HAP-1 (cell line): ENCODE results near the gene HSPB7.

Experiments used
- DNase-seq, 2 experiments: peaks; one replicate each; pipeline ENCODE4 v3.0.0-alpha.2; 2016 to 2020; ENCODE audit warnings: low spot score in 2 of 2
- H3K27me3 ChIP-seq: fragments of 250-450 bp; sonication (Bioruptor Pico); 2 replicates; pipeline ENCODE4 v1.5.1; 2020; ENCODE audit warnings: low read depth, mild to moderate bottlenecking, moderate library complexity
- H3K36me3 ChIP-seq: fragments of 250-450 bp; sonication (Bioruptor Pico); replicated peaks from 2 replicates; pipeline ENCODE4 v1.5.1; 2020; ENCODE audit warnings: mild to moderate bottlenecking
- H3K4me1 ChIP-seq: fragments of 250-450 bp; sonication (Bioruptor Pico); 2 replicates; pipeline ENCODE4 v1.5.1; 2020; ENCODE audit warnings: mild to moderate bottlenecking
- H3K4me3 ChIP-seq: fragments of 250-450 bp; sonication (Bioruptor Pico); 2 replicates; pipeline ENCODE4 v1.5.1; 2020; ENCODE audit warnings: mild to moderate bottlenecking, moderate library complexity
- H3K9me3 ChIP-seq: fragments of 250-450 bp; sonication (Bioruptor Pico); 2 replicates; pipeline ENCODE4 v1.5.1; 2020; ENCODE audit warnings: mild to moderate bottlenecking, moderate library complexity
- in situ Hi-C: fragments of 300-500 bp; cut with MboI; formaldehyde crosslinking; loops from 3 replicates; pipeline ENCODE4 v1.14.3; 2020; ENCODE audit warnings: low sequenced_read_pairs, inconsistent platforms, mixed read lengths

Gene HSPB7

DNA sequence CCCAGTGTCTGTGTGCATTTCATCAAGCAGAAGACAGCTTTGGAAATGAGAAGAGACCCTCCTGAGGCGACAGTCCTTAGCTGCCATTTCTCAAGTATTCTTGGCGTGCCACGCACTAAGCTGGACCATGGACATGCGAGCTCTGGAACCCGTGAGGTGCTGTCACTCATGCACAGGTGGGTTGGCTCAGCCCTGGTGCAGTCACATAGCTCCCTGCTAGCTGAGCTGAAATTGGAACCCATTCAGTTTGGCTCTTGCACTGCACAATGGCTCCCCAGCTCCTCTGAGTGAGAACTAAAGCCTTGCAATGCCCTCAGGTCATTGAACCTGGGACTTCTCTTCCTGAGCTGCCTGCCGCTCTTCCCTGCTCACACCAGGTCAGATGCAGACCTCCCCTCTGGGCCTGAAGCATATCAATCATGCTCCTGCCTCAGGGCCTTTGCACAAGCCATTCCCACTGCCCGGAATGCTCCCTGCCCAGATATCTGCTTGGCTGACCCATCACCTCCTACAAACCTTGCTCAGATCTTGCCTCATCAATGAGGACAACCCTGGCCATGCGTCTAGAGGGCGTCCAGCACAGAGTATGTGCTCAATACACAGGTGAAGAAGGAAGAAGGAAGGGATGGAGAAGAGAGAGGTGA is 20.1 kb downstream of the HSPB7 start:
- no peak for DNase-seq
- H3K27me3 ChIP-seq, result peaks cover 4% of the 10 kb centered on the region; the same call in 1 of the 2 replicates
- in situ Hi-C loops, result no loop called here
- no peaks in the 10 kb centered on the region for H3K9me3 ChIP-seq
- no peaks in the 10 kb centered on the region for H3K36me3 ChIP-seq
- no peaks in the 10 kb centered on the region for H3K4me1 ChIP-seq
- H3K4me3 ChIP-seq, result no peak overlapping the region

DNA sequence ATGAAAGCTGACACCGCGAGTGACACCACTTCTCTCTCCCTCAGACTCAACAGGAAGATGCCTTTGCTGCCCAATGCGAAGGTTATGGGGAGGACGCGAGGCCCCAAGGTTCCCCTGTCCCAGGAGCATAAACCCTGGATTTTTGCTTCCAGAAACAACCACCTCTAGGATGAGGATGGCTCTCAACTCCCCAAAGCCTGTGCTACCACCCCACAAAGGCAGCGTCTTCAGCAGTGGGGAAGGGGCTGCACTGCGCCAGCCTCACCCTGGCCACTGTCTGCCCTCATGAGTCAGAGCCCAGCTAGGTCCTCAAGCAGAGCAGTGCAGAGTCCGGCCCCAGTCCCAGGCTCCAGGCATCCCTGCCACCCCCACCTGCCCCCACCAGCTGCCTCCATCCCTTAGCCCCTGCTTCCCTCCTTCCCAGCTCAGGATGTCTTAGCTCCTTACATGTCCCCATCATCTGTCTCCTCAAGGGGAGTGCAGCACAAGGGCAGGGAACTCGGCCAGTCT is 20.7 kb downstream of the HSPB7 start:
- Histone ChIP-seq H3K27me3 (peaks cover 4% of the 10 kb centered on the region; the same call in 1 of the 2 replicates), H3K4me1 (no peaks in the 10 kb centered on the region), H3K36me3 (no peaks in the 10 kb centered on the region), H3K9me3 (no peaks in the 10 kb centered on the region), H3K4me3 (no peak overlapping the region)
- in situ Hi-C loops, result no loop called here
- no peak for DNase-seq

DNA sequence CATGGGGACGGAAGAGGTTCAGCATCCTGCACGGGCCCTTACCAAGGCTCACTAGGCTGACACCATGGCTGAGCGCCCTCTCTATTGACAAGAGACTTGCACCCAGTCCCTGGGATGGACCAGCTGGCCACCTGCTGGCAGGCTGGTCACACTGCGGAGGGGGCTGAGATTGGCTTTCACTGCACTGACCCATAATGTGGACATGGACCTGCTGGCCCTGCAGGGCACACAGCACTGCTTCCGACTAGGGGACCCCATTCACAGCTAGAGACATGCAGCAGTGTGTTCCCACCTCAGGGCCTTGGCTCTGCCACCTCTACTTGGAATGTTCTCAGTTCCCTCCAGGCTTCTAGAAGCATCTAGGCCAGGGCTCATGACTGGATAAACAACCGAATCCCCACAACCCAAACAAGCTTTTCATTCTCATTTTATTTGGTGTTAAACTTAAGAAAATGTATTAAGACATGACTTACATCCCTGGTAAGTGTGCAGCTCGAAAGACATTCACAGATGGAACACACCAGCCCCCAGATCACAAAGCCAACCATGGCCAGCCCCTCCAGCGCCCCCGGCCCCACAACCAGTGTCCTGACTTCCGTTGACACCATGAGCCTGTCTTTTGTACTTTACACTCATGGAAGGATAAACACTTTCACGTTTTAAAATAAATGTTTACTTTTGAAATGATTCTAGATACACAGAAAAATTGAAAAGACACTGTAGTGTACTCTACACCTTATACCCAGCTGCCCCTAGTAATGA is 23.1 kb downstream of the HSPB7 start:
- no peak overlapping the region for H3K4me3 ChIP-seq
- no peaks in the 10 kb centered on the region for H3K4me1 ChIP-seq
- peak in 1 of 2 experiments; percentile 69 for DNase-seq
- H3K27me3 ChIP-seq, result 0 out of 2 replicates have a peak, but pooled peaks cover 4% of the 10 kb centered on the region
- in situ Hi-C loops, result no loop called here
- H3K36me3 ChIP-seq, result no peaks in the 10 kb centered on the region
- no peaks in the 10 kb centered on the region for H3K9me3 ChIP-seq

DNA sequence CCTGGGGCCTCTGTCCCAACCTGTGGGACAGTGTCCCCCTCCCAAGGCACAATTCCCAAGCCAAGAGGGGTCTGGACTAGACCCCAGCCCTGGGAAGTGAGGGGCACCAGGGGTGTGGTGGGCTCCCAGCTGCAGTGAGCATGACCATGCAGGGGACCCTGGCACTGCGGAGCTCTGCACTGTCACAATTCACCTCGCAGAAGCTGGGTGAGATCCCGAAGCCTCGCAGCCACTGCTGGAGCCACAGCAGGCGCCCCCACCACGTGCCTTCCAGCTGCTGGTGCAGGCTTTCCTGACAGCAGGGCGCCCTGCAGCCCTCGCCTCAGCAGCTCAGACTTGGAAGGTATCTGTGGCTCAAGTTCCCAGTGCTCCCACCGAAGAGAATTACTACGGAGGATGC is 23.8 kb downstream of the HSPB7 start:
- Histone ChIP-seq H3K27me3 (0 out of 2 replicates have a peak, but pooled peaks cover 4% of the 10 kb centered on the region), H3K9me3 (no peaks in the 10 kb centered on the region), H3K36me3 (no peaks in the 10 kb centered on the region), H3K4me3 (no peak overlapping the region), H3K4me1 (no peaks in the 10 kb centered on the region)
- in situ Hi-C loops, result no loop called here
- no peak for DNase-seq

DNA sequence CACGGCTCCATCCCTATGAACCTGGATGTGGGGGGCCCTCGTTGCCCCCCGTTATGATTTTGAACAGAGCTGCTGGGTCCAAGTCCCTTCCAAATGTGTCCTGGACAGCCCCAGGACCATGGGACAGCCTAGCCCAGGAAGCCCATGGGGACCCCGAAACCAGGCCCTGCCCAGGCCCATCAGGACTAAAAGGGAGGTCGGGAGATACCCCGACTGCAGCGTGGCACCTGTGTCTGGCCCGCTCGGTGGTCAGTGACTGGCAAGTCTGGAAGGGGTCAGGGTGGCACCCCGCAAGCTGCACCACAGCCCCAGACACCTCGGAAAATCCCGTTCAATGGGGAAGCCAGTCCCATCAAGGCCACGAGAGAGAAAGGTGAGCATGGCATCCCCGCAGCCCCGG is 24.2 kb downstream of the HSPB7 start:
- H3K36me3 ChIP-seq, result no peaks in the 10 kb centered on the region
- no peaks in the 10 kb centered on the region for H3K9me3 ChIP-seq
- no peak for DNase-seq
- H3K4me3 ChIP-seq, result no peak overlapping the region
- 0 out of 2 replicates have a peak, but pooled peaks cover 4% of the 10 kb centered on the region for H3K27me3 ChIP-seq
- in situ Hi-C loops, result no loop called here
- no peaks in the 10 kb centered on the region for H3K4me1 ChIP-seq

DNA sequence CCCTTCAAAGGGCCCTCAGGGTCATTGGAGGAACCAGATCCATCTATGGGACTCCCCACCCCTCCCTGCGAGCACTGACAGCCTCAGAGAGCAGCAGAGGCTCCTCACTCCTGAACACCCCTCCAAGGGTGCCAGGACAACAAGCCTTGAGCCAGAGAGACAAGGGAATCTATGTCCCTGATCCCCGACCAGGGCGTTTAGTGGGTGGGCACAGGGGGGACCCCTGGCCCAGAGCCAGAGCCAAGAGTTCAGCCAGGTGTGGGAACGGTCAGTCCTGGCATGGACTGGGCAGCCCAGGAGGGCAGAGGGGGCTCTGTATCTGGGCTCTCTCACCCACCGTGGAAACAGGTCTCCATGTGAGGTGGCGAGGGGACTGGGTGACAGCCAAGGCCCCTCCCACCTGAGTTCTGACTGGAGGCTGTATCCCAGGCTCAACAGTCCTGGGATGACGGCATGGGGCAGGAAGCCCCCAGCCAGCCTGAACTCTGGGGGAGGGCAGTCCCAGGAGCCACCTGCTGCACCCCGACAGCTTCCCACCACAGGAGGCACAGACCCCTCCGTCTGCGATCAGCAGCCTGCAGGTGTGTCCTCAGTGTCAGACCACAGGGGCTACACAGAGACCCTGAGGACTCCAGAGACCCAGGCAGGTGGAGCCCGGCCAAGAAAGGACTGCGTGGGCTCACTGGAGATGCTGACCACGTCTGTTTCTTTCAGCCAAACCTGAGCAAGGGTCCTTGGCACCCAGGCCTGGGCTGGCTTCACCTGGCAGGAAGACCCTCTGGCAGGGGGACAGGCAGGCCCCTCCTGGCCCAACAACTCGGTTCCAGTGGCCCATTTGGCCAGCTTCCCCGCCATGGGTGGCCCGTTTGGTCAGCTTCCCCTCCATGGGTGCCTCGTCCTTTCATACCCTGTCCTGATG is 25.0 kb downstream of the HSPB7 start:
- H3K9me3 ChIP-seq, result no peaks in the 10 kb centered on the region
- in situ Hi-C loops, result no loop called here
- no peak overlapping the region for H3K4me3 ChIP-seq
- no peaks in the 10 kb centered on the region for H3K4me1 ChIP-seq
- 0 out of 2 replicates have a peak, but pooled peaks cover 3% of the 10 kb centered on the region for H3K27me3 ChIP-seq
- no peaks in the 10 kb centered on the region for H3K36me3 ChIP-seq
- no peak for DNase-seq

DNA sequence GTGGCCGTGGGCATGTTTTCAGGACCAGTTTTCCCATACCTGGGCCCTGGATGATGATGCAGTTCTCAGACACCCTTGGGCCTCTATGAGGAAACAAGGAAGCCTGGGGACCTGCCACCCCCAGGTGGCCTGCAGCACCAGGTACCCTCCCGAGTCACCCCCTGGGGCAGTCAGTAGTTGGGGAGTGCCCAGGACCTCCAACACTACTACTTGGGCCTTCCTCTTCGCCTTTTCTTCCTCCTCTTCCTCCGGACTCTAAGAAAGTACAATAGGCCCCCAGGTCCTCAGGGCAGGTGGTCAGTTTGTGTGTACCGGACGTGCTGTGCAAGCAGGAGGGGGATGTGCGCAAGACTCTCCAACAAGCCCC is 25.7 kb downstream of the HSPB7 start:
- Histone ChIP-seq H3K4me3 (no peak overlapping the region), H3K36me3 (no peaks in the 10 kb centered on the region)
- in situ Hi-C loops, result no loop called here

DNA sequence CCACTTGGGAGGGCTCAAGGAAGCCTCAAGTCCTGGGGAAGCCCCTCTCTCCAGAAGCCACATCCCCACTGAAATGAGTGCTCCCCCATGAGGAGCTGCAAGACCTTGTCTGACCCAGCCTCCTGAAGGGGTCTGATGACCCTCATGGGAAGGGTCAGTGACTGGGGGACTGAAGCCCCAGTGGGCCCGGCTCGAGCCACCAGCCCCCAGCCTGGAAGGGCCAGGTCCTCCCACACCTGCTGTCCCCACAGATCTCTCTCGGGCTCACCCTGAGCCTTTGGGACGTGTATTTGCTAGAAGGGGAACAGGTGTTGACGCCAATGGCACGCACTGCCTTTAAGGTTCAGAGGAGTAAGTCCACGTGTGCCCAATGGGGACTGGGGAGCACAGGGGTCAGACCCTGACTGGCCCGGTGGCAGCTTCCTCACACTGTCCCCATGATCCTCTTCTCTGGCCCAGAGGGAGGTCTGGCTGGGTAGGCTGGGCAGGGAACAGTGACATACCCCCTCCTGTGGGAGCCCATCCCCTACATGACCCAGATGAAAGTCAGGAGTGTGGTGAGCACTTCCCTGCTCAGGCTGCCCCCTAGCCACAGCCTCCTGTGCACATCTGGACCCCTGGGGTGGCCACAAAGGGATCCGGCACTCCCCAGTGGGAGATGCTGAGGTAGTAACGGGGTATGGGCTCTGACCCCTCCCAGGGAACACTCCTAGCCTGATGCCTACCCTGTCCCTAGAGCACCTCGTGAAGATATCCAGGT is 26.2 kb downstream of the HSPB7 start:
- Histone ChIP-seq H3K9me3 (no peaks in the 10 kb centered on the region), H3K36me3 (no peaks in the 10 kb centered on the region), H3K4me1 (no peaks in the 10 kb centered on the region), H3K27me3 (no peaks in the 10 kb centered on the region), H3K4me3 (no peak overlapping the region)
- in situ Hi-C loops, result no loop called here
- no peak for DNase-seq

More for the DNA sequence above, 25.7 kb downstream of the HSPB7 start:
- Histone ChIP-seq H3K4me1 (no peaks in the 10 kb centered on the region), H3K27me3 (no peaks in the 10 kb centered on the region), H3K9me3 (no peaks in the 10 kb centered on the region)
- no peak for DNase-seq

DNA sequence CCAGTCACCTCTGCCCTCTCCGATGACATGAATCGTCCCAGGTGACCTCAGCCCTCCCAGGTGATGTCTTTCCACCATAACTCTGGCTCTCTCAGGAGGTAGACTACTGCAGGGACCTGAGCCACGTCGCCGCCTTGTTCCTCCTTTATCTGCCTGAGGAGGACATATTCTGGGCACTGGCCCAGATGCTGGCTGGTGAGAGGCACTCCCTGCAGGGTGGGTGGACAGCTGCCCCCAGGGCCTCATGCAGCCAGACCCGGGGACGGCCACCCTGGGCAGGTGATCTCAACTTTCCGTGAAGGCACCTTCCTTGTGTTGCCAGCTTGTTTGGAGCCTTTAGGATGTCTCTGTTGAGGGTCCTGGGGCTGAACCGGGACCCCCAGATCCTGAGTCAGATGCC is 28.1 kb downstream of the HSPB7 start:
- in situ Hi-C loops, result no loop called here
- Histone ChIP-seq H3K9me3 (no peaks in the 10 kb centered on the region), H3K4me1 (no peaks in the 10 kb centered on the region), H3K36me3 (no peaks in the 10 kb centered on the region), H3K4me3 (no peak overlapping the region), H3K27me3 (no peaks in the 10 kb centered on the region)
- DNase-seq, result no peak

DNA sequence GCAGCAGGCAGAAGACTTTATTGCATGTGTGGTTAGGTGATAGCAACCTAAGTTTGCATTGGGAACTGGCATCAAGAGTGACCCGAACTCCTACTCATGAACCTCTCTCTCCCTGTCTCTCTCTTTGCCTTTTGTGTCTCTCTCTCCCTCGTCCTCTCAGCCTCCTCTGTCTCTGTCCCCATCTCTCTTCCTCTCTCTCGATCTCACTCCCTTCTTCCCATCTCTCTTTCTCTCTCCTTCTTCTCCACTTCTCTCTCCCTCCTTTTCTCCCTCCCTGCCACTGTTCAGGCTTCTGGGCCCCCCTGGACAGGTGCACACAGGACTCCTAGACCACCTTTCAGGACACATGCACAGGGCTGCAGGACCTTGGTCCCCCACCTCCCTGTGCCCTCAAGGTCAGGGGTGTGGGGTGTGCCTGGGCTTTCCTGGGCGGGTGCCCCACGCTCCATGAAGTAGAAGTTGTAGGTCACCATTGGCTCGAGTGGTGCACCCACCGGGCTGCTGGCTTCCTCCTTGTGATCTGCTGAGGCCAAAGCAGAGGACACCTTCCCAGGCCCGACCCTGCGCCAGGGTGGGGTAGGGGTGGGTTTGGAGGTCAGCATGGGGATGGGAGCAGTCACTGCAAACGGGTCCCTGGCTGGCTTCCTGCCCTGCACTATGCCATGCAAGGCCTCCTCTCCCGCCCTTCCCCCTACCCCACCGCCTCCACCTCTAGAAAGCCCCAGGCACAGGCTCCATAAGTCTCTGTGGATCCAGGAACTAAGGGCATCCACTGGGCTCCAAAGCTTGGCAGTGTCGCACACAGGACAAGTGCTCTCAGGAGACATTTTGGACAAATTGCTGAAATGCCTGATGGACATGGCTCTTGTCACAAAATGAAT is 28.7 kb downstream of the HSPB7 start:
- Histone ChIP-seq H3K4me1 (no peaks in the 10 kb centered on the region), H3K4me3 (no peak overlapping the region), H3K27me3 (no peaks in the 10 kb centered on the region), H3K9me3 (no peaks in the 10 kb centered on the region), H3K36me3 (no peaks in the 10 kb centered on the region)
- no peak for DNase-seq
- in situ Hi-C loops, result no loop called here

DNA sequence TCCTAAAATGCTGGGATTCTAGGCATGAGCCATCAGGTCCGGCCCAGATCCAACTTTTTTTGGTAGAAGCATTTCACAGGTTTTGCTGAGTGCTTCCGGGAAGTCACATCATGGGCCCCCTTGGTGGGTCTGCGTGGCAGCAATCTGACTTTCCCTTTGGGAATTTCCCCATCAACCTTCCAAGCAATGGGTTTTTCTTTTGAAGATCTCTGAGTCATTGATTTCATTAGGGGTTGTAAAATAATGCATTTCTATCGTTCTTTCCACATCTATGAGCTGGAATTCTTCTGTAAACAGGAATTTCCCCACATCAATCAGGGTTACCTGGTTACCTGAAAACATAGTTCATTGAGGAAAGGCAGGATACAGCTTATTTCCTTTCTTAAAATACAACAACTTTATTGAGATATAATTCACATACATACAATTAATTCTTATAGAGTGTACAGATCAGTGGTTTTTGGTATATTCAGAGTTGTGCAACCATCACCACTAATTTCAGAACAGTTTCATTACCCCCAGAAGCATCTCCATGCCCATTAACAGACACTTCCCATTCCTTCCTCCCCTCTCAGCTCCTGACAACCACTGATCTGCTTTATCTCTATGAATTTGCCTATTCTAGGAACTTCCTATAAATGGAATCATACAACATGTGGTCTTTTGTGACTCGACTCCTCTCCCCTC is 32.1 kb downstream of the HSPB7 start:
- no peaks in the 10 kb centered on the region for H3K4me1 ChIP-seq
- in situ Hi-C loops, result no loop called here
- no peaks in the 10 kb centered on the region for H3K27me3 ChIP-seq
- no peaks in the 10 kb centered on the region for H3K36me3 ChIP-seq
- no peak overlapping the region for H3K4me3 ChIP-seq
- peaks cover 3% of the 10 kb centered on the region; the same call in 1 of the 2 replicates for H3K9me3 ChIP-seq
- DNase-seq, result no peak

DNA sequence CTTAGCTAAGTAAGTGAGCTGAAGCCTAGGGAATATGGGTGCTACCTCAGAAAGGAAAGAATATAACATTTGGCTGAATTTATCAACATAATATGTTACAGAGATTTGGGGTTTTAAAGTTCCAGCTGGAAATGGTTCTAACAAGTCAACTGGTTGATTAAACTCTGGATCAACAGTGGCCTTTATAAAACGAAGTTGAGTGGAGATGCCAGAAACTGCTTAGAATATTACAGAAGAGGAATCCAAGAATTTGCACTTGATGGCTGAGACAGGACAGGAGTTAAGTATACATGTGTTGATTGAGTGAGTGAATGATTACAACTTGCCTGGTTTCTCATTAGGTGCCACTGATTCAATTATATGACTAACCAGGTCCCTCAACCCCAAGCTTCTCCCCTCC is 34.6 kb downstream of the HSPB7 start:
- H3K36me3 ChIP-seq, result no peaks in the 10 kb centered on the region
- in situ Hi-C loops, result no loop called here
- peaks cover 3% of the 10 kb centered on the region for H3K9me3 ChIP-seq
- H3K4me1 ChIP-seq, result no peaks in the 10 kb centered on the region
- no peak overlapping the region for H3K4me3 ChIP-seq
- no peak for DNase-seq
- H3K27me3 ChIP-seq, result no peaks in the 10 kb centered on the region
